Measurements from ENCODE around the gene PLXNA1.

DNA sequence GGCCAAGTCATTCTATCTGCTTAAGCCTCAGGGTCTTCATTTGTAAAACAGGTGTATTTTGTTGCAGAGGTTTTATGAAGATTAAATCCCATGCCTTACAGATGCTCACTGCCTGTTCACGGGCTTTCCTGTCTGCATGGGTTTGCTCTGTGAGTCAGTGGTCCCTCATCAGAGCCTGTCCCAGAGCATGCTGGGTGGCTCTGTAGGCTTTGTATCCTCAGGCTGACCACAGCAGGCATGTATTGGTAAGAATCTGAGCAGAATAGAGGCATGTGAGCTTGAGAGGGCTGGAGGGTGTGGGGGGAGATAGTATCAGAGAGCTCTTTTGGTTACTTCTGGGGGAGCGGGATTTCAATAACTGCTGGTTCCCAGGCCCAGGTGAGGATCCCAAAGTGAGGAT lies 45.4 kb upstream of the PLXNA1 start:
- TF ChIP-seq CTCF (IDR thresholded peaks at IDR 0.05) (no peak), POLR2A (IDR thresholded peaks at IDR 0.05) (no peak), POLR2AphosphoS5 (IDR thresholded peaks at IDR 0.05) (no peak)
